A673 (cell line): ENCODE measurements around the gene ALOX15B.

Experiments used
- EZH2 ChIP-seq: fragments of 200-600 bp; sonication (generic); IDR thresholded peaks from 2 replicates; pipeline ENCODE4 v1.6.1; 2017; ENCODE audit warnings: borderline replicate concordance, low read depth, mild to moderate bottlenecking, mixed read lengths, antibody characterized with exemption, low read length; ENCODE audit not compliant: poor library complexity, severe bottlenecking
- TF ChIP-seq, protein P1 (sequence below): fragments of 300-800, 200-600 bp; sonication (generic); conservative IDR thresholded peaks from 2 replicates; pipeline ENCODE4 v1.5.1; 2017; ENCODE audit warnings: low read depth, mild to moderate bottlenecking, antibody characterized with exemption, low read length, moderate library complexity, mixed read lengths

DNA sequence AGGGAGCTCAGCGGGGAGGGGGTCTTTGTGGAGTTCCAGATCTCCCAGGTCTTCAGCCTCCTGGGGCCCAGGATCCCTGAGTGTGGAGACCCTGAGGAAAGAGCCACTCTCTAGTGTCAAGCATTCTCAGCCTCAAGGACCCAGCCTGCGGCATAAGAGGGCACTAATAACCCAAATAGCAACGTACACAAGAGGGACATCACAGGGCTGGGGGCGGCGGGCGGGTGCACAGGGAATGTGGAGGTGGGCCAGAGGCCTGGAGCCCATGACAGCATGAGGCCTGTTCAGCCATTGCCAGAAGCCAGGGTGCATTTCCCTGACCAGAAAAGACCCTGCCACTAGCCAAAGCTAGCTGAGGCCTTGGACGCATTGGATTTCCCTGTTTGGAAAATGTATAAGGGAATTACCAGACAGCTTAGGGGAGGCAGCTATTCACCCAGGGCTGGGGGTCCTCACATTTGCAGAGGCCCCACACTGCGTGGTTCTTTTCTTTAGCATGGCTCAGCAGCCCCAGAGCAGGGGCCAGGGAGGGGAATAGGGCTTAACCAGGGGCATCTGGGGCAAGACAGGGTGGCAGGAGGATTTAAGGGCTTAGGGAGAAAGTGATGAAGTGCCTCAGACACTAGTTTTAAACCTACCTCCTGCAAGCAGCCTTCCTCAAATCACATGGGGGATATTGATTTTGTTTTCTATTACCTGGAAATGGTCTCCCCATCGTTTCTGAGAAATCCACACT is 13.5 kb upstream of the ALOX15B start:
- TF ChIP-seq, protein P1, sequence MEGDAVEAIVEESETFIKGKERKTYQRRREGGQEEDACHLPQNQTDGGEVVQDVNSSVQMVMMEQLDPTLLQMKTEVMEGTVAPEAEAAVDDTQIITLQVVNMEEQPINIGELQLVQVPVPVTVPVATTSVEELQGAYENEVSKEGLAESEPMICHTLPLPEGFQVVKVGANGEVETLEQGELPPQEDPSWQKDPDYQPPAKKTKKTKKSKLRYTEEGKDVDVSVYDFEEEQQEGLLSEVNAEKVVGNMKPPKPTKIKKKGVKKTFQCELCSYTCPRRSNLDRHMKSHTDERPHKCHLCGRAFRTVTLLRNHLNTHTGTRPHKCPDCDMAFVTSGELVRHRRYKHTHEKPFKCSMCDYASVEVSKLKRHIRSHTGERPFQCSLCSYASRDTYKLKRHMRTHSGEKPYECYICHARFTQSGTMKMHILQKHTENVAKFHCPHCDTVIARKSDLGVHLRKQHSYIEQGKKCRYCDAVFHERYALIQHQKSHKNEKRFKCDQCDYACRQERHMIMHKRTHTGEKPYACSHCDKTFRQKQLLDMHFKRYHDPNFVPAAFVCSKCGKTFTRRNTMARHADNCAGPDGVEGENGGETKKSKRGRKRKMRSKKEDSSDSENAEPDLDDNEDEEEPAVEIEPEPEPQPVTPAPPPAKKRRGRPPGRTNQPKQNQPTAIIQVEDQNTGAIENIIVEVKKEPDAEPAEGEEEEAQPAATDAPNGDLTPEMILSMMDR, result no peak
- no peak for TF ChIP-seq EZH2
